Upper lobe of right lung (tissue), 1 donor: ENCODE data around the gene LILRB4. TPM values are rescaled to one million over a fixed set of nuclear protein-coding genes. Genes with fewer than 3 reads are reported as not detected.
A peak's percentile ranks its signal among the peaks of the same experiment; 100 is the strongest.

Experiments used
- ATAC-seq: fragments of 200-7000 bp; cut with Tn5 transposase; one replicate; pipeline ENCODE4 v1.9.1; 2020; ENCODE audit warnings: mild to moderate bottlenecking, moderate library complexity
- DNase-seq: peaks from one replicate; pipeline ENCODE4 v3.0.0-alpha.2; 2020
- H3K27ac ChIP-seq: fragments of 200-600 bp; one replicate; pipeline ENCODE4 v1.8.0; 2022
- H3K27me3 ChIP-seq: fragments of 200-600 bp; one replicate; pipeline ENCODE4 v1.8.0; 2022; ENCODE audit warnings: mild to moderate bottlenecking
- H3K36me3 ChIP-seq: fragments of 200-600 bp; one replicate; pipeline ENCODE4 v1.8.0; 2022
- H3K4me1 ChIP-seq: fragments of 200-600 bp; one replicate; pipeline ENCODE4 v1.8.0; 2022
- H3K4me3 ChIP-seq: fragments of 200-600 bp; one replicate; pipeline ENCODE4 v1.8.0; 2022; ENCODE audit warnings: mild to moderate bottlenecking
- H3K9me3 ChIP-seq: fragments of 200-600 bp; one replicate; pipeline ENCODE4 v1.8.0; 2022
- intact Hi-C: fragments of 100-400 bp; cut with DNase I; formaldehyde crosslinking; loops from one replicate; pipeline ENCODE4 v1.11.0; 2022
- total RNA-seq: library from RNA; stranded (reverse); fragmentation: NEBNext Ultra II Directional; extraction: Animal tissue kit (Norgen Biotek cat#: 25700); gene quantifications from one replicate; pipeline ENCODE4 v1.2.1, GENCODE V29; 2021
- TF ChIP-seq, protein P1 (sequence below): fragments of 200-600 bp; IDR thresholded peaks from one replicate; pipeline ENCODE4 v1.8.0; 2022; ENCODE audit warnings: antibody characterized with exemption
- donor health status: DM: no; HTN: yes; CAD: no; lungs with severe emphysema.

The LILRB4 gene
- total RNA-seq, 1 donor from 2014 or later: 29.8 TPM

DNA sequence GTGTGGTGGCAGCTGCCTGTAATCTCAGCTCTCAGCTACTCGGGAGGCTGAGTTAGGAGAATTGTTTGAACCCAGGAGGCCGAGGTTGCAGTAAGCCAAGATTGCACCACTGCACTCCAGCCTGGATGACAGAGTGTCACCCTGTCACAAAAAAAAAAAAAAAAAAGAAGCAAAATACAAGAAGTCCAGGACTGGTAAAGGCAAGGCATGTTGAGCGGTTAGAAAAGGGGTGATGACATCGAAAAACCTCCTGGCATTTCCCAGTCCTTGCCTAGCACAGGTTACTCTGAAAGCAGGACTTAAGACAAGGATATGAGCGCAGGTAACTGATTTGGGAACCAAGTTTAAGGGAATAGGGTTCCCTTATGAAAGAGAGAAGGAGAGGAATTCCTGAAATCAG, 2.5 kb upstream of the LILRB4 start:
- Histone ChIP-seq H3K27ac (no peak overlapping the region), H3K9me3 (no peaks in the 10 kb centered on the region), H3K4me3 (no peak overlapping the region), H3K4me1 (no peaks in the 10 kb centered on the region), H3K27me3 (peaks cover 16% of the 10 kb centered on the region), H3K36me3 (no peaks in the 10 kb centered on the region)
- intact Hi-C loops: no loop called here
- peak; percentile 33 for ATAC-seq
- DNase-seq: no peak
- TF ChIP-seq, protein P1, sequence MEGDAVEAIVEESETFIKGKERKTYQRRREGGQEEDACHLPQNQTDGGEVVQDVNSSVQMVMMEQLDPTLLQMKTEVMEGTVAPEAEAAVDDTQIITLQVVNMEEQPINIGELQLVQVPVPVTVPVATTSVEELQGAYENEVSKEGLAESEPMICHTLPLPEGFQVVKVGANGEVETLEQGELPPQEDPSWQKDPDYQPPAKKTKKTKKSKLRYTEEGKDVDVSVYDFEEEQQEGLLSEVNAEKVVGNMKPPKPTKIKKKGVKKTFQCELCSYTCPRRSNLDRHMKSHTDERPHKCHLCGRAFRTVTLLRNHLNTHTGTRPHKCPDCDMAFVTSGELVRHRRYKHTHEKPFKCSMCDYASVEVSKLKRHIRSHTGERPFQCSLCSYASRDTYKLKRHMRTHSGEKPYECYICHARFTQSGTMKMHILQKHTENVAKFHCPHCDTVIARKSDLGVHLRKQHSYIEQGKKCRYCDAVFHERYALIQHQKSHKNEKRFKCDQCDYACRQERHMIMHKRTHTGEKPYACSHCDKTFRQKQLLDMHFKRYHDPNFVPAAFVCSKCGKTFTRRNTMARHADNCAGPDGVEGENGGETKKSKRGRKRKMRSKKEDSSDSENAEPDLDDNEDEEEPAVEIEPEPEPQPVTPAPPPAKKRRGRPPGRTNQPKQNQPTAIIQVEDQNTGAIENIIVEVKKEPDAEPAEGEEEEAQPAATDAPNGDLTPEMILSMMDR: no peak

DNA sequence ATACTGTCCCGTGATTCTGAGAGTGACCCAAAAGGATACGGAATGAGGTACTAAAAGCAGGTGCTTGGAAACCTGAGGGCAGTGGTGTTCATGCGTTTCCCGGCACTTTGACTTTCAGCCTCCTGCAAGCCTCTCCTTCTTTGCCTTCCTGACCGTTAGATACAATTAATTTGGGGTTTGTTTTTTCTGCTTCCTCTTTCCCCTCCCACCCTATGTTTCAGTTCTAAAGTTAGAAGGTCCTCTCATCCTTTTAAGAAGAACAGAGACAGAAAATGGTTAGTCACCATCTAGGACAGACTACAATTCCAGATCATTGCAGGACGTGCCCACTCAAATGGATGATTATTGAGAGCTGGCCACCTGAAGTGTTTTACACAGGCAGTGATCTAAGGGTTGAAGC, 1.8 kb upstream of the LILRB4 start:
- H3K27ac ChIP-seq: no peak overlapping the region
- DNase-seq (no peak), ATAC-seq (peak; percentile 38)
- TF ChIP-seq, protein P1: no peak
- H3K4me1 ChIP-seq: no peaks in the 10 kb centered on the region
- intact Hi-C loops: no loop called here
- no peaks in the 10 kb centered on the region for H3K36me3 ChIP-seq
- H3K27me3 ChIP-seq: peaks cover 16% of the 10 kb centered on the region
- no peaks in the 10 kb centered on the region for H3K9me3 ChIP-seq
- H3K4me3 ChIP-seq: no peak overlapping the region

DNA sequence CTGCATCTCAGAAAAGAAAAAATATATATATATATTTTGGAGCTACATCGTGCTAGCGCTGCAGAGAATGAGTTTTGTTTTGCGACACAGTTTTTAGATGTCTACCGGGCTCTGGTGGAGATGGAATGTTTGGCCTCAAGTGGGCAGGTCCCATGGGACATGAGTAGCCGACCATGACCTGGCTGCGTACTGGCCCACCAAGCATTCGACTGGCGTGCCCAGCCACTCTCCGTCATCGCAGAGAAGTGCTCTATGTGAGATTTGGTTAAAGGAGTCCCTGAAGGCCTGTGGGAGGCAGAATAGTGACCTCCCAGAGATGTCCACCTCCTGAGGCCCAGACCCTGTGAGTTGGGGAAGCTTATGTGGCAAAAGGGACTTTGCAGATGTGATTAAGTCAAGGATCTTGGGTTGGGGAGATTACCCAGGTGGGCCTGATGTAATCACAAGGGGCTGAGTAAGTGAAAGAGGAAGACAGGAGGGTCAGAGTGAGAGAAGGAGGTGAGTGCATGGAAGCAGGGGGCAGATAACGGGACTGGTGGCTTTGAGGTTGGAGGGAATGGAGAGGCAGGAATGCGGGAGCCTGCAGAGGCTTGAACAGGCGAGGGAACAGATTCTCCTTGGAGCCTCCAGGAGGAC, 821 bp upstream of the LILRB4 start:
- Histone ChIP-seq H3K27me3 (peaks cover 16% of the 10 kb centered on the region), H3K36me3 (no peaks in the 10 kb centered on the region), H3K27ac (no peak overlapping the region), H3K9me3 (no peaks in the 10 kb centered on the region), H3K4me1 (no peaks in the 10 kb centered on the region), H3K4me3 (no peak overlapping the region)
- intact Hi-C loops: no loop called here
- TF ChIP-seq, protein P1: no peak
- DNase-seq (no peak), ATAC-seq (no peak)

DNA sequence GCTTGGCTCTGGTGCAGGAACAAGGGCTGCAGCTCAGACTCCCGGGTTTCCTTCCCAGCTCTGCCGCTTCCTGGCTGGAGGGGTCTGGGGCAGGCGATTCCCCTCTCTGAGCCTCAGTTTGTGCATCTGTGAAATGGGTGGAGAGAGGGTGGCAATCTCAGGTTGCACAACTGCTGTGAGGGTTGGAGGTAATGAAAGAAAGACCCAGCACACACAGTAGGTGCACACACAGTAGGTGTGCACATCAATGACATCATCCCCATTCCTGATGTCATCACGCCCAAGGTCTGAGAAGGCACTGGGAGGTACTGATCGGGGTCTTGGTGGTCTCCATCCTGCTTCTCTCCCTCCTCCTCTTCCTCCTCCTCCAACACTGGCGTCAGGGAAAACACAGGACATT, 2.7 kb downstream of the LILRB4 start:
- intact Hi-C loops: no loop called here
- Histone ChIP-seq H3K9me3 (no peaks in the 10 kb centered on the region), H3K4me3 (no peak overlapping the region), H3K27me3 (peaks cover 13% of the 10 kb centered on the region), H3K36me3 (no peaks in the 10 kb centered on the region), H3K4me1 (no peaks in the 10 kb centered on the region), H3K27ac (no peak overlapping the region)
- no peak for DNase-seq
- ATAC-seq: no peak
- TF ChIP-seq, protein P1: no peak

DNA sequence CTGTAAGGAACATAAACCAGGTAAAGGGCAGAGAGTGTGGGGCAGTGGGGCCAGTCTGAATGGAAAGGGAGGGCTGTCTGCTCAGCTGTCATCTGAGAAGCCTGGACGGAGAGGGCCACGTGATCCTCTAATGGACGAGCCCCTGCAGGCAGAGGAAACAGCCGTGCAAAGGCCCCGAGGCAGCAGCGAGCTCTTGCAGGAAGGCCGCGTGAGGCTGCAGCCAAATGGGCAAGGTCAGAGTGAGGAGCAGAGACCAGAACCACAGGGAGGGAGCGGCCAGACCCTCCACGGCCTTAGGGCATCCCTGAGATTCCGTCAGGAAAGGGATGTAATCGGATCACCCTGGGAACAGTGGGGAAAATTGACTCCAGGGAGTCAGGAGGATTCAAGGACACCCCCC, 4.4 kb downstream of the LILRB4 start:
- Histone ChIP-seq H3K27me3 (peaks cover 13% of the 10 kb centered on the region), H3K4me3 (no peak overlapping the region), H3K4me1 (no peaks in the 10 kb centered on the region), H3K27ac (no peak overlapping the region), H3K9me3 (no peaks in the 10 kb centered on the region), H3K36me3 (no peaks in the 10 kb centered on the region)
- DNase-seq: no peak
- intact Hi-C loops: no loop called here
- no peak for ATAC-seq
- TF ChIP-seq, protein P1: no peak

DNA sequence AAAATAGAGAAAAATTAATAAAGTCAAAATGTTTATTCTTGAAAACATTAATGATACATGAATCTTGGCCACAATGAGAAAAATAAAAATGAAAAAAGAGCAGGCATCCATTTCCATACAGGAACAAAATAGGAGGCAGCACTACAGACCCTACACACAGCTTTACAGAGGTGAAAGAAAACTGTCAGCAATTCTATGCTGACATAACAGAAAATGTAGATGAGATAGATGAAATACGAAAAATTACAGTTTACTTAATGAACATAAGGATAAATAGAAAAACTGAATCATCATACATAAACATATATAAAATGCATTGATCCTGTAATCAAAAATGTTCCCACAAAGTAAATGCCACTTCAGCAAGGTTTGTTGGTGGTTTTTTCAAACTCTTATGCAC, 5.6 kb downstream of the LILRB4 start:
- no peak for ATAC-seq
- H3K27ac ChIP-seq: no peak overlapping the region
- no peaks in the 10 kb centered on the region for H3K4me1 ChIP-seq
- no peaks in the 10 kb centered on the region for H3K9me3 ChIP-seq
- intact Hi-C loops: no loop called here
- peaks cover 13% of the 10 kb centered on the region for H3K27me3 ChIP-seq
- TF ChIP-seq, protein P1: no peak
- DNase-seq: no peak
- H3K4me3 ChIP-seq: no peak overlapping the region
- H3K36me3 ChIP-seq: no peaks in the 10 kb centered on the region
